ENCODE data around the gene ADI1. TPM values are rescaled to one million over a fixed set of nuclear protein-coding genes. Genes with fewer than 3 reads are reported as not detected.

The ADI1 gene
- polyA plus RNA-seq, 1 of the 3 experiments (the other 2 are of a cell fraction) = 67.2 TPM

DNA sequence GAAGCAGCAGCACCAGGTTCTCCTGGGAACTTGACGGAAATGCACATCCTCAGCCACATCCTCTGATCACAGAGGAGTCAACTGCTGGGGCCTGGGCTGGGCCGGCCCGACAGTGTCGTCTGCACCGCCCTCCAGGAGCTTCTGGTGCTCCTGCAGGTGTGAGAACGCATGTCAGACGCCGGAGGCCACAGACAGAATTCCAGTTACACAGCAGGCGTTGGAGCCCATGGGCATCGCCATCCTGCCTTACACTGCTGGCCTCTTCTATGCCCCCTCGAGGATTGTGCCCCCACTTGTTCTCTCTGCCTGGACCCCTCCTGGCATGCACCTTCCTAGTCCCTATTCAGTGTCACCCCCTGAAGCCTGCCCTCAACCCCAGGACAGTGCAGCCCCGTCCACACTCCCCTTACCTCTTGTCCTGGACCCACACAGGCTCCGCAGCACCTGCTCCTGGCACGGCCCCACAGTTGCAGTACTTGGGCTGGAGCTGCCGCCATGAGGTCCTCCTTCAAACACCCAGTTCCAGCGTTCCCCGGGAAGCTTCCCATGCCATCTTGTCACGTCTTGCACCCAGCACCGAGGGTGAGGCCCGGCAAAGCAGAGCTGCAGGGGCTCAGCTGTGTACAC lies 37.5 kb downstream of the ADI1 start:
- Histone ChIP-seq H3K27me3 (ENCODE audit: insufficient read depth) (no peaks in the 10 kb centered on the region), H3K4me3 (ENCODE audit: low read depth in 2 of 2, low read length in 1 of 2) (no peak overlapping the region), H3K9ac (no peak overlapping the region), H4K20me1 (ENCODE audit: insufficient read depth) (no peaks in the 10 kb centered on the region), H3K4me1 (ENCODE audit: control insufficient read depth in 1 of 2, insufficient read depth in 2 of 2, low read depth in 1 of 2, low read length in 1 of 2) (no peaks in the 10 kb centered on the region; a peak in 1 of 4 replicates), H3K4me2 (no peak overlapping the region), H3K27ac (ENCODE audit: low read depth in 2 of 2, low read length in 1 of 2) (no peak overlapping the region), H3K9me3 (no peaks in the 10 kb centered on the region), H3K9me2 (no peaks in the 10 kb centered on the region), H3F3A (replicated peaks; ENCODE audit: insufficient read depth) (no peaks in the 10 kb centered on the region), H3K79me2 (ENCODE audit: insufficient read depth) (no peaks in the 10 kb centered on the region), H2AFZ (ENCODE audit: low read depth) (no peak overlapping the region), H3K36me3 (replicated peaks in 1 of 2; ENCODE audit: control insufficient read depth in 1 of 2, insufficient read depth in 2 of 2, low read length in 1 of 2) (peaks cover 0 to 29% of the 10 kb centered on the region in 2 experiments)
- WGBS (ENCODE audit: low lambda C conversion rate) = 96% methylated on average over 15 of the region's 20 CpGs
- CTCF ChIA-PET = interaction anchor here (0.6 to 15.2 kb wide), 7 partner anchors 11 to 169 kb away, joined by 3 to 127 read pairs (median 3); no protein-coding TSS in a partner anchor
- DNase-seq = no peak
- TF ChIP-seq, protein P1, sequence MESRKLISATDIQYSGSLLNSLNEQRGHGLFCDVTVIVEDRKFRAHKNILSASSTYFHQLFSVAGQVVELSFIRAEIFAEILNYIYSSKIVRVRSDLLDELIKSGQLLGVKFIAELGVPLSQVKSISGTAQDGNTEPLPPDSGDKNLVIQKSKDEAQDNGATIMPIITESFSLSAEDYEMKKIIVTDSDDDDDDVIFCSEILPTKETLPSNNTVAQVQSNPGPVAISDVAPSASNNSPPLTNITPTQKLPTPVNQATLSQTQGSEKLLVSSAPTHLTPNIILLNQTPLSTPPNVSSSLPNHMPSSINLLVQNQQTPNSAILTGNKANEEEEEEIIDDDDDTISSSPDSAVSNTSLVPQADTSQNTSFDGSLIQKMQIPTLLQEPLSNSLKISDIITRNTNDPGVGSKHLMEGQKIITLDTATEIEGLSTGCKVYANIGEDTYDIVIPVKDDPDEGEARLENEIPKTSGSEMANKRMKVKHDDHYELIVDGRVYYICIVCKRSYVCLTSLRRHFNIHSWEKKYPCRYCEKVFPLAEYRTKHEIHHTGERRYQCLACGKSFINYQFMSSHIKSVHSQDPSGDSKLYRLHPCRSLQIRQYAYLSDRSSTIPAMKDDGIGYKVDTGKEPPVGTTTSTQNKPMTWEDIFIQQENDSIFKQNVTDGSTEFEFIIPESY (IDR thresholded peaks at IDR 0.05; ENCODE audit: borderline replicate concordance, low read depth) = no peak
- TF ChIP-seq RAD21 (IDR thresholded peaks at IDR 0.05; ENCODE audit: low read length) = no peak
- TF ChIP-seq, protein P2, sequence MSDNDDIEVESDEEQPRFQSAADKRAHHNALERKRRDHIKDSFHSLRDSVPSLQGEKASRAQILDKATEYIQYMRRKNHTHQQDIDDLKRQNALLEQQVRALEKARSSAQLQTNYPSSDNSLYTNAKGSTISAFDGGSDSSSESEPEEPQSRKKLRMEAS (IDR thresholded peaks at IDR 0.05; ENCODE audit: low read depth) = no peak
- TF ChIP-seq ELF1 (IDR thresholded peaks at IDR 0.05) = no peak
- POLR2A ChIA-PET = no interaction called here

DNA sequence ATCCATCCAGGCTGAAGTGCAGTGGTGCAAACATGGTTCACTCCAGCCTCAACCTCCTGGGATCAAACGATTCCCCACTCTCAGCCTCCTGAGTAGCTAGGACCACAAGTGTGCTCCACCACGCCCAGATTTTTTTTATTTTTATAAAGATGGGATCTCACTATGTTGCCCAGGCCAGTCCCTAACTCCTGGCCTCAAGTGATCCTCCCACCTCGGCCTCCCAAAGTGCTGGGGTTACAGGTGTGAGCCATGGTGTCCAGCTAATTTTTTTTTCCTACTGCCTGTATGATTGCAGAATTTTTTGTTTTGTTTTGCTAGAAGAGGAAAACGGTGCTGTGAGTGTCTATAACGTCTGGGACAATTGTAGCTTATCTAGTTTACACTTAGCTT lies 38.3 kb downstream of the ADI1 start:
- no peak for DNase-seq
- Histone ChIP-seq H3K4me3 (ENCODE audit: low read depth in 2 of 2, low read length in 1 of 2) (no peak overlapping the region), H3K9ac (no peak overlapping the region), H2AFZ (ENCODE audit: low read depth) (no peak overlapping the region), H3K79me2 (ENCODE audit: insufficient read depth) (no peaks in the 10 kb centered on the region), H3K4me2 (no peak overlapping the region), H3K27me3 (ENCODE audit: insufficient read depth) (no peaks in the 10 kb centered on the region), H4K20me1 (ENCODE audit: insufficient read depth) (no peaks in the 10 kb centered on the region), H3K27ac (ENCODE audit: low read depth in 2 of 2, low read length in 1 of 2) (no peak overlapping the region), H3F3A (replicated peaks; ENCODE audit: insufficient read depth) (no peaks in the 10 kb centered on the region), H3K9me2 (no peaks in the 10 kb centered on the region), H3K36me3 (replicated peaks in 1 of 2; ENCODE audit: control insufficient read depth in 1 of 2, insufficient read depth in 2 of 2, low read length in 1 of 2) (peaks cover 0 to 33% of the 10 kb centered on the region in 2 experiments), H3K9me3 (no peaks in the 10 kb centered on the region), H3K4me1 (ENCODE audit: control insufficient read depth in 1 of 2, insufficient read depth in 2 of 2, low read depth in 1 of 2, low read length in 1 of 2) (peaks cover 0 to 2% of the 10 kb centered on the region in 2 experiments; a peak in 1 of 4 replicates)
- ChIA-PET POLR2A (no interaction called here), CTCF (interaction anchor here (0.6 to 15.2 kb wide), 7 partner anchors 10 to 170 kb away, joined by 3 to 127 read pairs (median 3); no protein-coding TSS in a partner anchor)
- TF ChIP-seq, protein P3, sequence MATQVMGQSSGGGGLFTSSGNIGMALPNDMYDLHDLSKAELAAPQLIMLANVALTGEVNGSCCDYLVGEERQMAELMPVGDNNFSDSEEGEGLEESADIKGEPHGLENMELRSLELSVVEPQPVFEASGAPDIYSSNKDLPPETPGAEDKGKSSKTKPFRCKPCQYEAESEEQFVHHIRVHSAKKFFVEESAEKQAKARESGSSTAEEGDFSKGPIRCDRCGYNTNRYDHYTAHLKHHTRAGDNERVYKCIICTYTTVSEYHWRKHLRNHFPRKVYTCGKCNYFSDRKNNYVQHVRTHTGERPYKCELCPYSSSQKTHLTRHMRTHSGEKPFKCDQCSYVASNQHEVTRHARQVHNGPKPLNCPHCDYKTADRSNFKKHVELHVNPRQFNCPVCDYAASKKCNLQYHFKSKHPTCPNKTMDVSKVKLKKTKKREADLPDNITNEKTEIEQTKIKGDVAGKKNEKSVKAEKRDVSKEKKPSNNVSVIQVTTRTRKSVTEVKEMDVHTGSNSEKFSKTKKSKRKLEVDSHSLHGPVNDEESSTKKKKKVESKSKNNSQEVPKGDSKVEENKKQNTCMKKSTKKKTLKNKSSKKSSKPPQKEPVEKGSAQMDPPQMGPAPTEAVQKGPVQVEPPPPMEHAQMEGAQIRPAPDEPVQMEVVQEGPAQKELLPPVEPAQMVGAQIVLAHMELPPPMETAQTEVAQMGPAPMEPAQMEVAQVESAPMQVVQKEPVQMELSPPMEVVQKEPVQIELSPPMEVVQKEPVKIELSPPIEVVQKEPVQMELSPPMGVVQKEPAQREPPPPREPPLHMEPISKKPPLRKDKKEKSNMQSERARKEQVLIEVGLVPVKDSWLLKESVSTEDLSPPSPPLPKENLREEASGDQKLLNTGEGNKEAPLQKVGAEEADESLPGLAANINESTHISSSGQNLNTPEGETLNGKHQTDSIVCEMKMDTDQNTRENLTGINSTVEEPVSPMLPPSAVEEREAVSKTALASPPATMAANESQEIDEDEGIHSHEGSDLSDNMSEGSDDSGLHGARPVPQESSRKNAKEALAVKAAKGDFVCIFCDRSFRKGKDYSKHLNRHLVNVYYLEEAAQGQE (IDR thresholded peaks at IDR 0.05; ENCODE audit: low read depth, low read length) = no peak
- TF ChIP-seq, protein P2 (IDR thresholded peaks at IDR 0.05; ENCODE audit: low read depth) = no peak
- no peak for TF ChIP-seq SIN3A (IDR thresholded peaks at IDR 0.05; ENCODE audit: borderline replicate concordance, low read depth, low read length)
- no peak for TF ChIP-seq RXRA (IDR thresholded peaks at IDR 0.05; ENCODE audit: borderline replicate concordance, low read depth)
- TF ChIP-seq NFIC (IDR thresholded peaks at IDR 0.05; ENCODE audit: borderline replicate concordance) = no peak
- TF ChIP-seq, protein P4, sequence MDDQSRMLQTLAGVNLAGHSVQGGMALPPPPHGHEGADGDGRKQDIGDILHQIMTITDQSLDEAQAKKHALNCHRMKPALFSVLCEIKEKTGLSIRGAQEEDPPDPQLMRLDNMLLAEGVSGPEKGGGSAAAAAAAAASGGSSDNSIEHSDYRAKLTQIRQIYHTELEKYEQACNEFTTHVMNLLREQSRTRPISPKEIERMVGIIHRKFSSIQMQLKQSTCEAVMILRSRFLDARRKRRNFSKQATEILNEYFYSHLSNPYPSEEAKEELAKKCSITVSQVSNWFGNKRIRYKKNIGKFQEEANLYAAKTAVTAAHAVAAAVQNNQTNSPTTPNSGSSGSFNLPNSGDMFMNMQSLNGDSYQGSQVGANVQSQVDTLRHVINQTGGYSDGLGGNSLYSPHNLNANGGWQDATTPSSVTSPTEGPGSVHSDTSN (IDR thresholded peaks at IDR 0.05) = no peak
- TF ChIP-seq ELF1 (IDR thresholded peaks at IDR 0.05) = no peak
- no peak for TF ChIP-seq TCF12 (IDR thresholded peaks at IDR 0.05)
- no peak for TF ChIP-seq FOSL2 (IDR thresholded peaks at IDR 0.05; ENCODE audit: borderline replicate concordance, low read depth)
- no peak for TF ChIP-seq EZH2phosphoT487 (IDR thresholded peaks at IDR 0.05; ENCODE audit: borderline replicate concordance, low read depth)
- 96% methylated on average over 5 of the region's 5 CpGs for WGBS (ENCODE audit: low lambda C conversion rate)

Measured in SK-N-SH (cell line).